ENCODE measurements around the gene ADGRF1.

The ADGRF1 gene

DNA sequence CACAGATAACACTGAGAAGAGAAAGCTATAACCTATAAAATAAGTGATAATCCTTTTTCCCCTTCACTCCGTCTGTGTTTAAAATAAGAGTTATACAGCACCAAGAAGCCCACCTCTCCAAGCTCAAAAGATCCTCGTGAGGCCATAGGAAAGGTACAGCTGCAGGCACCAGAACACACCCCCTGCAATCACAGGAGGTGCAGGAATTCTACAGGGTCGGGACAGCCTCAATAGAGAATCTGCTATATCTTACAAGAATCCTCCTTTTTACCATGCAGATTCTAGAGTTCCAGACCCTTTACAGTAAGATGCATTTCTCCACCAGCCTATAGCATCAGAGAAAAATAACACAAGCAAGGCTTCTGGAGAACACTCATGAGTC lies 5.0 kb upstream of the ADGRF1 start:
- no peak for TF ChIP-seq GATA2 (IDR thresholded peaks at IDR 0.05; ENCODE audit: low read depth, low read length)
- no peak for TF ChIP-seq GATA3 (IDR thresholded peaks at IDR 0.05; ENCODE audit: low read depth, low read length)

DNA sequence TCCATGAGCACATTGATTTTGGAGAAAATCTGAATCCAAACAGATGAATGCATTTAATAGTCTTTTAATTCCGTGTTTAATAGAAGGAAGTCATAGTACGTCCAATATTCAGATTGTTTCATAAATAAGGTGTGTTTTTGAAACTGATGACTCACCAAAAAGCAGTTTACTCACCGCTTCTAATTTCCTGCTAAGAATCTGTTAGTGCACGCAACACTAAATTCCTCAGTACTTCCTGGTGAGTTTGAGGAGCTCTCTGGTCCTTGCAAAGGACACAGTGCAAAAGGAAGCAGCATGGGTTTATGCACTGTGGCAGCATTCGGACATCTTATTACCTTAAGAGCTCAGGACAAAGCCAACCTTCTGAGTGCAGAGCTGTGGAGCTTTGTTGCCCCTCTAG lies 2.3 kb upstream of the ADGRF1 start:
- TF ChIP-seq GATA2 (IDR thresholded peaks at IDR 0.05; ENCODE audit: low read depth, low read length) (no peak), GATA3 (IDR thresholded peaks at IDR 0.05; ENCODE audit: low read depth, low read length) (no peak)

DNA sequence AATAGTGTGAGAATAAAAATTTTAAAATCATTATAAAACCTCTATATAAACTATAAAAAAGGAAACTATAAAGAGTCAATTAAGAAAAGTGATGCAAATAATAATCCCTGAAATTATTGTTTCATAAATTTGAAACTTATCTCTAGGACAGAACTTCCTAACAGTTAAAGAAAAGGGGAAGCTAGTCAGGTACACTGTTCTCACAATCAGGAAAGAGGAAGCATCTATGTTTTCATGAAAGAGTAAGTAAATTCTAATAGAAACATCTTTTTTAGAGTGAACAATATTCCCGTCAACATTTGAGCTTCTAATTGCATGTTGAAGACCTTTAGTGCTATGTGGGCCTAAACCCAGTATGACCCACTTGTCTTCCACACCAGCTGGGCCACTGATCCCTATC lies 1.2 kb upstream of the ADGRF1 start:
- TF ChIP-seq GATA3 (IDR thresholded peaks at IDR 0.05; ENCODE audit: low read depth, low read length) (no peak), GATA2 (IDR thresholded peaks at IDR 0.05; ENCODE audit: low read depth, low read length) (no peak)

DNA sequence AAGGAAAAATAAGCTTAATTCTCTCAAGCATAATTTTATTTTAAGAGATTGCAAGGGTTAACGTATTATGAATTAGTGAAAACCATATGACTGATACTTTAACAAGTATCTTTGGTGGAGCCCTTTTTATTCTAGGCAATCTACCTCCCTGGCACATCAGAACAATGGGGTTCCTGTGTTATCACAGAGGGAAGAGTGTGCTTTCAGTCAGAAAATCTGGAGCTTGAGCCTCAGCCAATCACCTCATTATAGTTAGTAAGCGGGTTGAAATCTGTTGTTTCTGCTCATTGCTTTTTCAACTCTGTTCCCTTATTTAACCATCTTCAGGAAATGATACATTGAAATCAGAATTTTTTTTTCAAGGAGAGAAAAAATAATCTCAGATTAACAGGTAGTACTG lies 391 bp downstream of the ADGRF1 start:
- TF ChIP-seq GATA2 (IDR thresholded peaks at IDR 0.05; ENCODE audit: low read depth, low read length) (no peak), GATA3 (IDR thresholded peaks at IDR 0.05; ENCODE audit: low read depth, low read length) (no peak)

DNA sequence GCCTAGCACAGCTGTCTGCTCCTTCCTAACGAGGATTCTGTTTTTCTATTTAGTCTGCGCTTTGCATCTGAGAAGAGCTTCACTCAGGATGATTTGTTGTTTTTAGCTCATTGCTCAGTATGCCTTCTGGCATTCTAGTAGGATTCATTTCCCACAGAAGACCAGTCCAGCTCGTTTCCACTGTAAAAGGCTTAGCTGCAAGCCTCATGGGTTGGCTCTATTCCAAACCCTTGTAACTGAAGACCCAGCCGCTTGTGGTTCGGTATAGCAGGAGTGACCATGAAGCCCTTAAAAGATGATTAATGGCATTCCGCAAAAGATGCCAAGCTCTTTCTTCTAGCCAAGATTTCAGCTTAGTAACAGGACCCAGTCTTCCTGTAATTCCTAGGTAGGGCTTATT lies 7.2 kb downstream of the ADGRF1 start:
- TF ChIP-seq GATA3 (IDR thresholded peaks at IDR 0.05; ENCODE audit: low read depth, low read length) (no peak), GATA2 (IDR thresholded peaks at IDR 0.05; ENCODE audit: low read depth, low read length) (no peak)

DNA sequence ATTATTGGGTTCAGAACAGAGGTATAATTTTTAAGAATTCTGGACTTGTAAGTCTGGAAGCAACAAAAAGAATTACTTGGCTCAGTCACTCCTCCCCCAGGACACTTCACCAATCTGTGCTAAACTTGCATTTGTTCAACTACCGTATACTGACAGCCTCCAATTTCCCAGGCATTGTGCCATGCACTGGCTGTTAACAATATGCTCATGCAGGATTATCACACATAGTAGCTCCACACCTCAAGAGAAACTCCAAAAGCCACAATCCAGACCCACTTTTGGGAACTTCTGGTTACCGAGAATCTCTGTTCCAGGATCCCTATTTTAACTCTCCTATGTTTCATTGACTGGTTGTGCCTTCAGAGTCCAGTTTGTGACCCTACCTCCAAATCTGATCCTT lies 7.7 kb downstream of the ADGRF1 start:
- no peak for TF ChIP-seq GATA3 (IDR thresholded peaks at IDR 0.05; ENCODE audit: low read depth, low read length)
- no peak for TF ChIP-seq GATA2 (IDR thresholded peaks at IDR 0.05; ENCODE audit: low read depth, low read length)

DNA sequence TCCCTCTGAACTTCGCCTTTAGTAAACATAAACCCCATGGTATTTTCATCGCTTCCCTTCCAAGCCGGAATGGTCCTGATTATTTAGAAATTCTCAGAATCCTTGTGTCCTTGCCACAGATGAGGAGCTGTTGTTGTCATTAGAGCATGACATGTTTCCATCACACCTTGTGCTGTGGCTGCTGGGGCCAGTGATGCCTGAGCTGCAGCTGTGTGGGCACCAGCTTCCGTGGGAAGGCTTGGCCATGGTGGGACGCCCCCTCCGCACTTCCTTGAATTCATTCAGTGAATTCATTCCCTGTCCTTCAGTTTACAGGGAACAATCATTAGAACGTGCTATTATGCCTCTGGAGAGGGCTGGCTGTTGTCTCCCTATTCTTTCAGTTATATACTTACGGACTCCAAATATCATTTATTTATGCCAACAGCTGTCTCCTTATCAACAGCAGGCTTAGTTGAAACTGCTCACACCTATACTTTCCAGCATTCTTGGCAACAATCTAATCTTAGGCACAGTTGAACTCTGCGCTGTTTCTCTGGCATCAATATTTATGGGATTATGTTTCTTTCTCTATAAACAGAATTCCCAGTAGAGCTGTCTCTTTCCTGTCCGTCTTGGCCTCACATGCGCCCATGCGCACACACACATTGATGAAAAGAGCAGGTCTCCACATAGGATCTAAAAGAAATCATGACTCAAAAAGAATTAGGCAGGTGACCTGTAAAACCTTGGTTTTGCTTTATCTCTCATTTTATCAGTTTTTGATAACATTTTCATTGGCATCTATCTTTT lies 9.0 kb downstream of the ADGRF1 start:
- TF ChIP-seq GATA3 (IDR thresholded peaks at IDR 0.05; ENCODE audit: low read depth, low read length): no peak
- no peak for TF ChIP-seq GATA2 (IDR thresholded peaks at IDR 0.05; ENCODE audit: low read depth, low read length)

DNA sequence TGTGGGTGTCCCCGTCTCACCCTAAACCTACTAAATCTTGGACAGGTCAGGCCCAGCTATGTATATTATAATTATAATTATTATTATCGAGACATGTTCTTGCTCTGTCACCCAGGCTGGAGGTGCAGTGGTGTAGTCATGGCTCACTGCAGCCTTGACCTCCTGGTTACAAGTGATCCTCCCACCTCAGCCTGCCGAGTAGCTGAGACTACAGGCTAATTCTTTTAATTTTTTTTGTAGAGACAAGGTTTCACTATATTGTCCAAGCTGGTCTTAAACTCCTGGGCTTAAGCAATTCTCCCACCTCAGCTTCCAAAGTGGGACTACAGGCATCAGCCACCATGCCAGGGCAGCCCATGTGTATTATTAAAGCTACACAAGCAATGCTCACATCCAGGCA lies 10.5 kb downstream of the ADGRF1 start:
- no peak for TF ChIP-seq GATA2 (IDR thresholded peaks at IDR 0.05; ENCODE audit: low read depth, low read length)
- TF ChIP-seq GATA3 (IDR thresholded peaks at IDR 0.05; ENCODE audit: low read depth, low read length): no peak

DNA sequence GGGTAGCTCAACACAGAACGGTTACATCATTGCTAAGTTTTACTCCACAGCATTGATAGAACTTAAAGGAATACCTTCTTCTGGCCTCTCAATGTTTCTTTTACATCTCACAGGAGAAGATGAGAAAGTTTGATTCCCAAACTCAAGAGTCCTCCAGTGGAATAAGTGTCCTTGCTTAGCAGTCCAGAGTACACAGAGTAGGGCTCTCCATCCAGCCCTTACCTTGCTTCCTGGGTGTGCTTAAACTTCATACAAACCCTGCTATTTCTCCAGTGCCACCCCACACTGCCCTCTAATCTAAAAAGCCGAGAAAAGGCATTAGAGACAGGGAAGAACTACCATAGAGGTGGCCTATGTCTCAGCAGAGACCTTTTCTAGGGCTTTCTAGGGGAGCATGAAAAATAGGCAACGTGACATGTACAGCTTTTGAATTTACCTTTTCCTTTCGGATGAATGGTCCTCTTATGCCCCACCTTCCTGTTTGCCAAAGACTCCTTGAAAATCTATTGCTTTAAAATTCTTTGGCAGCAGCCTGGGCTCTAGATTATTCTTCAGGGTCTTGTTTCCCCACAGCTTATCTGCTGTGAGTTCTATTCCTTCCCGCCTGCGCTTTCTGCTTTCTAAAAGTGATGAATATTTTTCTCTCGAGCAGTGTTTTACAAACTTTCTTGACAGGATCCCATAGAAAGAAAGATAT lies 12.1 kb downstream of the ADGRF1 start:
- TF ChIP-seq GATA2 (IDR thresholded peaks at IDR 0.05; ENCODE audit: low read depth, low read length) (no peak), GATA3 (IDR thresholded peaks at IDR 0.05; ENCODE audit: low read depth, low read length) (no peak)

DNA sequence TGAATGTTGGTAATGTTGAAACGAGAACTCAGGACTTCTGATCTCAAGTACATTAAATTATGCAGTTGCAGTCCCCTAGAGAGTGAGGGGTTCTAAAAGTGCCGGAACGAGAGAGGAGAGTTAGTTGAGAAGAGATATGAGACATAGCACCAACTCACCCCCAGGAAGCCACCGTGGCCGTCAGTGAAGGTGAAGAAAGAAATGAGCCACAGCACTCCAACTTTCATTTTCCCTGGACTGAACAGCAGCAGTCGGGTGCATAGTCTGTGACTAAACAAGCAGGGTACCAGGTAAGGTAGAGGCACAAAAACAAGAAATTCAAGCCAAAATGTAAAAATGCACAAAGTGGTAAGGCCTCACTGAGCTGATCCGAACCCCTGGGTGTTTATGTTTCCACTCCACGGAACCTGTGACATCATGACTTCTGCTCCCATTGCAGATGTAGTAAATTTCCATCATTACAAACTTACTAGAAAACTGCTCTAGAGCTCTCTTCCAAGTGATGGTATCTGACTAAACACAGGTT lies 13.2 kb downstream of the ADGRF1 start:
- TF ChIP-seq GATA2 (IDR thresholded peaks at IDR 0.05; ENCODE audit: low read depth, low read length) (no peak), GATA3 (IDR thresholded peaks at IDR 0.05; ENCODE audit: low read depth, low read length) (no peak)

DNA sequence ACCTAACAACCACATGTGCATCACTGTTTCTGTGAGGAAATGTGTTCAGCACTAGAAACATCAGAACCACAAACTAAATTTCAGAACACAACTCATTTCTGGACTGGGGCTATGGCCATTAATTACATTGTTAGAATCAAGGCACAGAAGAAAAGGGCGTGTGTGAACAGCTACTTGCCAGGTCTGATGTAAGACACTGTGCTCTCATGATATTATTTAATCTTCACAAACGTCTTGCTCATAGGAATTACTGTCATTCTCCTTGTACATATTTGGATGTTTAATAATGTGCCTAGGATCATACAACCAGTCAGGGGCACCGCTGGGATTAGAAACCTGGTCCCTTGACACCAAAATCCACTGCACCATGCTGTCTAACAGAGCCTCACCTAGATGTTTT lies 14.8 kb downstream of the ADGRF1 start:
- TF ChIP-seq GATA2 (IDR thresholded peaks at IDR 0.05; ENCODE audit: low read depth, low read length): no peak
- no peak for TF ChIP-seq GATA3 (IDR thresholded peaks at IDR 0.05; ENCODE audit: low read depth, low read length)

DNA sequence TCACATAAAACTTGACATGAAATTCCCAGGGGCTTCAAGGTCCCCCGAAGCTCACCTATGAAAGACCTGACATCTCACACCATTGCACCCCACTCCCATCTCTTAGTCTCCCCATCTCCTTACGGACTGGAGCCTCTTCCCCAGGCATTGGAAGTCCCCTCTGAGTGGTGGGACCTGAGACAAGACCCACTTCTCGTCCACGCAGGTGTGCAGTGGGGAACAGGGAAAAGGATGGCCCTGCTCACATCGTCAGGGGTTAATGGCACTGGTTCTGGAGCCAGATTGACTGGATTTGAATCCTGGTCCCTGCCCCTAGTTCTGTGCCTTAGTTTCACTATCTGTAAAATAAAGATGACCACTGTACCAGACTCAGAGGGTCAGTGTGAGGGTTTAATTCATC lies 15.5 kb downstream of the ADGRF1 start:
- TF ChIP-seq GATA2 (IDR thresholded peaks at IDR 0.05; ENCODE audit: low read depth, low read length): no peak

DNA sequence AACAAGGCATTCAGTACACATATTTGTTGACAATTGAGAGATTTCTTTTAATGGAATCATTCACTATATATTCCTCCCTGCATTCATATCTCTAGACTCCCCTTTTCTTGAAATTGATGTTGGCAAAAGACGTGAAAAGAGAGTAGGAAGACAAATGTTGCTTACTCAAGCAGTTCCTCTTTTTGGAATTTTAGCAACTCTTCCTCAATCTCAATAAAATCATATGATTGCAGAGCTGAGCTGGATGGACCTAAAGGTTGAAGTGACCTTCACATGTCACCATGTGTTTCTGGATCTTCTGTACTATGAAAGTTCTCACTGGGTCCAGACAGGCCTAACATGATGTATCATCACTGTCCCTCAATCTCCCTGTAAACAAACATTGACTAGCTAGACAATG lies 18.6 kb downstream of the ADGRF1 start:
- TF ChIP-seq GATA3 (IDR thresholded peaks at IDR 0.05; ENCODE audit: low read depth, low read length): no peak
- TF ChIP-seq GATA2 (IDR thresholded peaks at IDR 0.05; ENCODE audit: low read depth, low read length): no peak

DNA sequence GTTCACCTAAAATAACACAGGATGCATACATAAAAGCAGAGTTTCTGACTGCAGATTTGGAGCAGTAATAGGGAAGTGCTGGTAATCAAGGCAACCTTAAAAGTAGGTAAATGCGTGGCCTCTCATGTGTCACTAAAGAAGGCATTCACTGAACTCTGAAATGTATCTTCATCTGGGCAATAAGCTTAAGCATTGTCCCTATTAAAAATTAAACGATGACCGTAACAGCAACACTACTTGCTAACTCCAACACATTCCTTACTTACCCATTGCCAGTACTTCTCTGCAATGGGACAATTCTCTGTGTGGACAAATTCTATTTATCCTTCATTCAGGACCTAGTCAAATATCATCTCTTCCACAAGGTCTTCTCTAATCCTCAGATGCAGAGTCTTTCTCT lies 19.9 kb downstream of the ADGRF1 start:
- TF ChIP-seq GATA3 (IDR thresholded peaks at IDR 0.05; ENCODE audit: low read depth, low read length) (no peak), GATA2 (IDR thresholded peaks at IDR 0.05; ENCODE audit: low read depth, low read length) (no peak)

DNA sequence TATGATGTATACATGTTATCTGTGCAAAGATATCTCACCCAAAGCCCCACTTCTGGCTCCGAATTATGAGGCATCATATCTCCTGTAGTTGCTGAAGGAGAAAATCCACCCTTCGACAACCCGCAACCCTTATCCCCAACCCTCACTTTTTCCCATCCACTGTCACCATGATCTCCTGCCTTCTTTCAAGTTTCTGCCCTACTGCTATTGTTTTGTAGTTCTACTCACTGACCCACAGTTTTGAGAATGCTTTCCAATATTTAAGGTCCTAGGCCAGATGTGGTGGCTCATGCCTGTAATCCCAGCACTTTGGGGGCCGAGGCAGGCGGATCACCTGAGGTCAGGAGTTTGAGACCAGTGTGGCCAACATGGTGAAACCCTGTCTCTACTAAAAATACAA lies 22.2 kb downstream of the ADGRF1 start:
- TF ChIP-seq GATA2 (IDR thresholded peaks at IDR 0.05; ENCODE audit: low read depth, low read length) (no peak), GATA3 (IDR thresholded peaks at IDR 0.05; ENCODE audit: low read depth, low read length) (no peak)
